GDM1 (cell line): ENCODE data around the gene ANGPTL4.
A peak's percentile ranks its signal among the peaks of the same experiment; 100 is the strongest.
"Not testable (repeated sequence)": the region's sequence is repeated elsewhere in the genome, so short reads cannot be mapped to it uniquely, and the experiment has no call there.

Experiments used
- DNase-seq: peaks from one replicate; lab custom pipeline; 2025; lab: John Stamatoyannopoulos, UW

ANGPTL4 gene

DNA sequence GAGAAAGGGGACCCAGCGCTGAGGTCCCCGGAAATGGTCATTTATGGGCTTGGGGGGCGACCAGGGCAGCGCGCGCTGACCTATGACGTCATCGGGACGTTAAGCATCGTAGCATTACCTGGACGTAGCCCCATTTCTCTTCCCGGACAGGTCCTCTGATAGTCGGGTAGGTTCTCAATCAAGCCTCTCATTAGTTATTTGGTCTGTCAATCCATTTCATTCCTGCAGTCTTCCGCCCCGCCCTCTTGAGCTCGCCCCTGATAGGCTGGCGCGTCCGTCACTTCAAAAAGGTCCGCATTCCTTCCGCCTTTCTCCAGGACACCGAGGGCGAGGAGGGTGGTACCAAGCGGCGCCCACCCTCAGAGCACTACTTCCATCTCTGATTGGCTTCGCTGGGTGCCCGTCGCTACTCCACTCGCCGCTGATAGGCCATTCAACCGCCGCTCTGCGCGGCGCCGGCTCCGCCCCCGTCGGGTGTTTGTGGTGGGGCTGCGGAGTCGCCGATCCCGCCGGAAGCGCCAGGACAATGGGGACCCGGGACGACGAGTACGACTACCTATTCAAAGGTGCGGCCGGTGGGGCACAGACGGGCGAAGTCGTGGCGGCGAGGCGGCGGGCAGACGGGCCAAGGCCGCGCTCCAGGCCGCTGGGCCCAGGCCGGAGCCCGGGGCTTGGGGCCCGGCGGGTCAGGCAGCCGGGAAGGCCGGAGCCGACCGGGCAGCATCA is 26.1 kb downstream of the ANGPTL4 start, which contains the start of gene RAB11B:
Gene RAB11B (plus strand): TSS at position 470 of the 726 bp plus-strand sequence. CDS start 57 bp downstream, at position 527.
- DNase-seq: peak; percentile 100

DNA sequence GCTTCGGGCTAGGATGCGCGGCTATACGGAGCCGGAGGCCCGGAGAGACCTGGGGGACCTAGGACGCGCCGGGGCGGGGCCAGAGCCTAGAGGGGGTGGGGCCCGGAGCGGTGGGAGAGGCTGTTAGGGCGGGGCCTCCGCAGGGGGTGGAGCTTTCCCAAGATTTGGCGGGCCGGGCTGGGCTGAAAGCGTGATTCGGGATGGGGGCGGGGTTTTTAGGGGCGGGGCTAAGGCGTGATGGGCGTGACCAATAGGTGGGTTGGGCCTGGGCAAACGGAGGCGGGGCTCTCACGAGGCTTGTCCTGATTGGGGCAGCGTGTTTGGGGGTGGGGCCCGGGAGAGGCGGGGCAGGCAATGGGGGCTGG is 26.6 kb downstream of the ANGPTL4 start:
- DNase-seq: peak; percentile 85

DNA sequence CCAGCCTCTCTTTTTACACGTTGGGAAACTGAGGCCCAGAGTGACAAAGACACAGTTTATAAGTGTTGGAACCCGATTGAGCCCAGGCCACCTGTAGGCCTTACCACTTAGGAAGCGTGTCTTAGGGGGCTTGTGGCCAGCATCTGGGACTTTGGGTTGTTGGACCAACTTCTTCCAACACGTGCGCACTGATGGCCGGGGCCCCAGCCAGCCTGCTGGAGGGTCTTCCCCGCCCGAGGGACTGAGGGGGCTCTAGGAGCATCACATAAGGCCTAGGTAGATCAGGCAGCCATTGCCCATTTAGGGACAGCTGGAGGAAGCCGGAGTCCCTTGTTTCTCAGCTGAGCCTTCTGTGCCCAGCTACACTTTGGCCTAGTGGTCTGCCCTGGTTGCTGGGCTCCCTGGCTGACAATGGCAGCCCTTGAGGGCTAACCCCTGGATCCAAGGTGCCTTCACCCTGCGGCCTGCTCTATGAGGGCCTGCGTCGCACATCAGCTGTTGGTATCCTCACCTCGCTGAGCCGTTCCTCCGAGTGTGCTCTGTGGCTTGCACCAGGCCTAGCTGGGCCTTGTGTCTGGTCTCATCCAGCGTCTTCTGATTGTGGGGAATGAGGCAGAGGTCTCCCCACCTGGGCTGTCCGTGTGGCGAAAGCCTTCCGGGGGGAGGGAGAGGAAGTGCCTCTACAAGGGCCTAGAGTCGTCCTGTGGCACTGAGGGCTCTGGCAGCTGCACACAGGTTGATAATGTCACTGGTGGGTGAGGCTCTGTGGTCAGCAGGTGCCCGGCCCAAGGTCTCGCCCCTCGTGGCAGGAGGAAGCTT is 27.5 kb downstream of the ANGPTL4 start:
- no peak for DNase-seq

- no peak for DNase-seq
These were observed 28.1 kb downstream of the ANGPTL4 start for GRCh38 chr19:8392017-8392591.

DNA sequence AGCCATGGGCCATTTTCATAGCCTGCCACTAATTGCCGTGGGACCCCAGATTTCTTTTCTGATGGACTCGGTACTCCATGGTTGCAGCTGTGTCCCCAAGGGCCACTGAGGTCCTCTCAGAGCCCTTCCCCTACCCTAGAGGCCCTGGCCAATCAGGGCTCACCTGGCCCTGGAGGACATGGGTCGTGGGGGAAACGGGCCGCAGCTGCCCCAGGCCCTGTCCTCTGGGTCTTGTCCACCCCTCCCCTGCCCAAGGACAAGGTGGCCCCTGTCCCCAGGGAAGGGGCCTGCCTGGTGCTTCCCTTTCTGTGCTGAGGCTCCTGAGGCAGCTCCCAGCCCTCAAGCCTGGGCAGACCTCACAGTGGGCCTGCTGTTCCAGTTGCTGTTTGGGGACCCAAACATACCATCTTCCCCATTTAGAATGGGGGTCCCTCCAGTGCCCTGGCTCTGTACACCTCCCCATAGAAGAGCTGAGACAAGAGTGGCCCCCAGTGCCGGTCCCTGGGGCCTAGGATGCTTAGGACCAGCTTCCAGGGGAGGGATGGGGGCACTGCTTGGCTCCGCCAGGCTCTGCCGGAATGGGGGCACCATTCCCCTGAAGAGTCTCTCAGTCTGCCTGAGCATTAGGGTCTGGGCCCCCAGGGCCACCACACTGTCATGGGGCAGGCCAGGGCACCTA is 29.4 kb downstream of the ANGPTL4 start:
- no peak for DNase-seq

GRCh38 chr19:8393871-8394250 is 29.9 kb downstream of the ANGPTL4 start:
- no peak for DNase-seq

GRCh38 chr19:8395621-8396082 is 31.7 kb downstream of the ANGPTL4 start:
- DNase-seq: no peak

DNA sequence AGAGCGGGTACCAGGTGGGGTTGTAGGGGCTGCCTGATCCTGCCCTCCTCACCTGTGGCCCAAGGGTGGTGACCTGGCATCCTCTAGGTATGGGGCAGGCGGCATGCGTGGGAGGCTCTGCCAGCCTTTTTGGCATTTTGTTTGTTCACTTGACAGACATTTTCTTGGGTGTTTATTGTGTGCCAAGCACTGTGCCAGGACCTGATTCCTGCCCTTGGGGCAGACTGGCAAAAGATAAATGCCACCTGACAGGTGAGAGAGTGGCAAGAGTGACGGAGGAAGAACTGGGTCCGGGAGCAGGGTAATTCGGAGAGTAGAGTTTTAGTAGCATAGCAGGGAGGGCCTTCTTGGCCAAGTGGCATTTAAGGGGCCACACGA is 32.2 kb downstream of the ANGPTL4 start:
- DNase-seq: no peak

DNA sequence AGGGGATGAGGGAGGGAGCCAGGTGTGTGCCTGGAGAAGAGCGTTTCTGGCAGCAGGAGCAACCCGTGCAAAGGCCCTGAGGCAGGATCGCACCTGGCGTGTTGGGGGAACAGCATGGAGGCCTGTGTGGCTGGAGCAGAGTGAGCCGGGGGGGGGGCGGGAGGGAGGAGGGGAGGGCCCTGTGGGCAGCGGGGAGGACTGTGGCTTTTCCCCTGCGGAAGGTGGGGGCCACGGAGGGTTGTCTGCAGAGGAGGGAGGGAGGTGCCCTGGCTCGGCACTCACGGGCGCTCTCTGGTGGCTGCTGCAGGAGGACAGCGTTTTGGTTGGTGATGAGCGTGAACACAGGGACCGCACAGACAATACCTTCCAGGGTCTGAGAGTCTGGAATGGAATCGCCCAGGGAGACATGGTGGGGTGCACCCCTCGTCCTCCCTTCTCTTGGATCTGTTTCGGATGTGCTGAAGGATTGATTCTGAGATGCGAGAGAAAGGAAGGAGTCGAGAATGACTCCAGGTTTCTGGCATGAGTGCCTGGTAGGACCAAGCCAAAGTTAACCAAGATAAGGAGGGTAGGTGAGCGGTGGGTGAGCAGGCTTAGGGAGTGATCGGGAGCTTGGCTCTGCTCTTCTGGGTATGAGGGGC is 32.7 kb downstream of the ANGPTL4 start:
- no peak for DNase-seq

- DNase-seq: no peak
These were observed 33.3 kb downstream of the ANGPTL4 start for GRCh38 chr19:8397271-8397670.

DNA sequence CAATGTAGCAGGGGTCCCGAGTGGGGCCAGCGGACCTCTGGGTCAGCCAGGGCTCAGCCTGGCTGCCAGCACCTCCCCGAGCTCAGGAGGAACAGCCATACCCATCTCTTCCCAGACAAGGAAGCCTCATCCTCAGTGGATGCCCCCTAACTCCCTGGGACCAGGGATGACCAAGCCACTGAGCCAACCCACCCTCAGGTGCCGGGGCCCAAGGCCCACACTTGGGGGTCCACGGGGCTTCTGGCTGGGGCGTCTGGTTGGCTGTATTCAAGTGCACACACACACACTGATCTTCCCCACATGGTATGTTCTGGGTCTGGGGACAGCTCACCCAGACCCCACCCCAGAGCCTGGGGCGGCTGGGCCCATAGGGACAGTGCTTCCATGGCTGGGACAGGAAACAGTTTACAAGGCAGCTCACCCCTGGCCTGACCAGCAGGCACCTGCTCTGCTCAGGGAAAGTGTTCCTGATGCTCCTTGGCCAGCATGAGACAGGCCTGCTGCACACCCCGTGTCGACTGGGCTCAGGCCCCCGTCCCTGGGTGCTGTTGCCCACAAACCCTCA is 33.9 kb downstream of the ANGPTL4 start:
- no peak for DNase-seq

DNA sequence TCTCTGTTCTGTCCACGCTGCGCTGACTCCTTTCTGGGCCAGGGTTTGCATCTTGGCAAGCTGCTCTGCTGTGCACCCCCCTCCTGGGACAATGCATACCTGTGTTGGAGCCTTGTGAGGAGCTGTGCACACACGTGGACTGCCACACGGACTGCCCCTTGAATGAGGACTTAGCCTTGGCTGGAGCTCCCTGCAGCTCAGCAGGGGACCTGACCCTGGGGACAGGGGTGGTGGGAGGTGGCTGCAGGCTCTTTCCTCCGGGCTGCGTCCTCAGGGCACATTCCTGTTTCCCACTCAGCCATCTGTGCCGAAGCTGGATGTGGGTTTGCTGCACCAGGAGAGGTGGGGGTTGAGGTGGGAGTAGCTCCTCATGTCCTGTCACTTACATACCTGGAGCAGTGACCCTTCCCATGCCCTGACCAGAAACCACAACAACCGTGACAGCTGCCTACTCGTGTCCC is 34.4 kb downstream of the ANGPTL4 start:
- no peak for DNase-seq

DNA sequence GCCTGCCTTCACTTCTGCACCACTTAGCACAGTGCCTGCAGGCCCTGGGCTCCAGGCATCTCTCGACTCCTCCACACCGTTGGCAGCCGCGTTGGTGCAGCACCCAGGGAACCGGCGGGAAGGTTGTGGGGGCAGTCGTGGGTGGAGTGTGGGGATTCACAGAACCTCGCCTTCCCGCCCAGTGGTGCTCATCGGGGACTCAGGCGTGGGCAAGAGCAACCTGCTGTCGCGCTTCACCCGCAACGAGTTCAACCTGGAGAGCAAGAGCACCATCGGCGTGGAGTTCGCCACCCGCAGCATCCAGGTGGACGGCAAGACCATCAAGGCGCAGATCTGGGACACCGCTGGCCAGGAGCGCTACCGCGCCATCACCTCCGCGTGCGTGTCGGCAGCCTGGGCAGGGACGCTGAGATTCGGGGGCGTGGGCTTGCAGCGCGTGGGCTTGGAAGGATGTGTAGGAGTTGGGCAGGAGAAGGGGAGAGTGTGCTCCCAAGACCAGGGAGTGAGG is 35.8 kb downstream of the ANGPTL4 start:
- no peak for DNase-seq

DNA sequence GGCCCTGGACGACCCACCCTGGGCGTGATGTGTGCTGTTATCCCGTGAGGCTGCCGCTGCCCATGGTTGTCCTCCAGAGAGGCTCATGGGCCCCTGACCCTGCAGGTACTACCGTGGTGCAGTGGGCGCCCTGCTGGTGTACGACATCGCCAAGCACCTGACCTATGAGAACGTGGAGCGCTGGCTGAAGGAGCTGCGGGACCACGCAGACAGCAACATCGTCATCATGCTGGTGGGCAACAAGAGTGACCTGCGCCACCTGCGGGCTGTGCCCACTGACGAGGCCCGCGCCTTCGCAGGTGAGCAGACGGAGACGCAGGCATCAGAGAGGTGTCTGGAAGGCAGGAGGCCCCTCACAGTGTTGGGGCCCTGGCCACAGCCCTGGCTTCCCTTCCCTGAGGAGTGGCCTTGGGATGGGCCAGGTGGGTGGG is 38.0 kb downstream of the ANGPTL4 start:
- DNase-seq: no peak

DNA sequence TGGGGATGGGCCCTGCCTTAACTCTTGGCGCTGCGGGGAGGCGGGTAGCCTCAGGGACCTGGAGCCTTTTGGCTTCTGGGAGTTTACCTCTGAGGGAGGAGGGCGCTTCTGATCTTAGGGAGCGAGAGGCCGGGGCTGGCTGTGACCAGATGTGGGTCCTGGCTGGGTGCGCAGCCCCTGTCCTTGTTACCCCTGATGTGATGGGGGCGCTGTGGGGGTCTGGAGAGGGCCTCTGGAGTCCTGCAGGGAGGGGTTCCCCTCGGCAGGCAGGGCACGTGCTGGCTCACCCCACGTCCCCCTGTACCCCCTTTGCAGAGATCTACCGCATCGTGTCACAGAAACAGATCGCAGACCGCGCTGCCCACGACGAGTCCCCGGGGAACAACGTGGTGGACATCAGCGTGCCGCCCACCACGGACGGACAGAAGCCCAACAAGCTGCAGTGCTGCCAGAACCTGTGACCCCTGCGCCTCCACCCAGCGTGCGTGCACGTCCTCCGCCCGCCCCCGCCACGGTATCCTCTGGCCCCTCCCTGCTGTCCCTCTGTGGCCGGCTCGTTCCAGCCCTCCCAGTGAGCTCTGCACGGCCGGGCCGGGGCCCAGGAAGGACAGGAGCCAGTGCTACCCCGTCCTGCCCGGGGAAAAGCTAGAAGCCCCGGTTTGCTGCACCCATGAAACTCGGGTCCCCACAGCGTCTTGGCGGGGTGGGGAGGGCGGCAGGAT is 39.3 kb downstream of the ANGPTL4 start:
- DNase-seq: no peak

GRCh38 chr19:8403820-8404109 is 39.8 kb downstream of the ANGPTL4 start:
- DNase-seq: no peak

- DNase-seq: no peak
These were observed 40.6 kb downstream of the ANGPTL4 start for GRCh38 chr19:8404391-8405151.

DNA sequence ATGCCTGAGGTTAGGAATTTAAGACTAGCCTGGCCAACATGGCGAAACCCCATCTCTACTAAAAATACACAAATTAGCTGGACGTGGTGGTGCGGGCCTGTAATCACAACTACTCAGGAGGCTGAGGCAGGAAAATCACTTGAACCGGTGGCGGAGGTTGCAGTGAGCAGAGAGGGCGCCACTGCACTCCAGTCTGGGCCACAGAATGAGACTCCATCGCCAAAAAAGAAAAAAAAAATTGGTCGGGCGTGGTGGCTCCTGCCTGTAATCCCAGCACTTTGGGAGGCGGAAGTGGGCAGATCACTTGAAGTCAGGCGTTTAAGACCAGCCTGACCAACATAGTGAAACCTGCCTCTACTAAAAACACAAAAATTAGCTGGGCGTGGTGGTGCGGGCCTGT is 46.8 kb downstream of the ANGPTL4 start:
- DNase-seq: not testable (repeated sequence)

DNA sequence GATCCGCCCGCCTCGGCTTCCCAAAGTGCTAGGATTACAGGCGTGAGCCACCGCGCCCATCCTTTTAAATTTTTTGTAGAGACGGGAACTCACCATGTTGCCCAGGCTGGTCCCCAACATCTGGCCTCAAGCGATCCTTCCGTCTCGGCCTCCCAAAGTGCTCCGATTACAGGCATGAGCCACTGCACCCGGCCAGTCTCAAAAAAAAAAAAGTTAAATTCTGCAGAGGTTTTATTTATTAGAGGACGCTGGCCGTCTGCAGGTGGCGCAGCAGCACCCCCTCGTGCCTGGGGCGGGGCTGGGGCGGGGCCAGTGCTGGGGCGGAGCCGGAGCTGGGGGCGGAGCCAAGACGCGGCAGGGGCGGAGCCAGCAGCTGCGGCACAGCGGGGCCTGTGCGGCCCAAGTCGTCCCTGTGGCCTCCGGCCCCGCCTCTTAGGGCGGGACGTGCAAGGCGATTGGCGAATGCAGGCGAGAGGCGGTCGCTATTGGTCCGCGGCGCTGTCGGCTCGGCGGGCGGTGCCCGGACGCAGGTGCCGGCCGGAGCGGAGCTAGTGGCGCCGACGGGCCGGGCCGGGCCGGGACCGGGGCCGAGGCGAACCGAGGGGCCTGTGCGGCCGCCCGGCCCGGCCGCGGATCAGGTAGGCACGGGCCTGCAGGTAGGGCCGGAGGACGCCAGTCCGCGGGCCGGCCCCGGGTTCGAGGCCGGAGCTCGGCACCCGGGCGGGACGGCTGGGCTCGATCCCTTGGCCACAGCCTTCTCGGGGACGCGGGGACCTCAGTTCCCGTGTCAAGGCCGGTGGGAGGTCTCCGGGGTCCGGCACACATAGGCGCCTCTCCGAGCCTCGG is 49.1 kb downstream of the ANGPTL4 start, which contains the start of gene MARCHF2:
Gene MARCHF2 (plus strand): TSS at position 523 of the 846 bp plus-strand sequence. CDS start 8,536 bp downstream, outside the sequence.
- DNase-seq: peak; percentile 96
